Spleen (tissue), 11 donors: Measurements from ENCODE around the gene WIPF2. TPM values are rescaled to one million over a fixed set of nuclear protein-coding genes. Genes with fewer than 3 reads are reported as not detected.
A peak's percentile ranks its signal among the peaks of the same experiment; 100 is the strongest.

ENCODE experiments used
- DNase-seq: peaks from one replicate; pipeline ENCODE4 v3.0.0-alpha.2; 2020
- H3K27ac ChIP-seq, 8 donors: fragments of 200-600 bp; sonication (generic) in 7 of 8; 1 replicate in 4 of 8; 2 replicates in 4 of 8; pipeline versions ENCODE4 v1.5.0 to v1.8.0; 2016 to 2021; ENCODE audit warnings: inconsistent platforms in 4 of 8, mild to moderate bottlenecking in 4 of 8, moderate library complexity in 1 of 8
- H3K27me3 ChIP-seq, 7 donors: fragments of 200-600 bp; sonication (generic) in 6 of 7; replicated peaks in 1 of 7; 1 replicate in 4 of 7; 2 replicates in 3 of 7; pipeline versions ENCODE4 v1.5.0 to v1.8.0; 2016 to 2021; ENCODE audit warnings: inconsistent platforms in 3 of 7, mild to moderate bottlenecking in 1 of 7
- H3K36me3 ChIP-seq, 6 donors: fragments of 200-600 bp; sonication (generic) in 5 of 6; 1 replicate in 4 of 6; 2 replicates in 2 of 6; pipeline versions ENCODE4 v1.5.0 to v1.8.0; 2016 to 2021; ENCODE audit warnings: inconsistent platforms in 2 of 6
- H3K4me1 ChIP-seq, 6 donors: fragments of 200-600 bp; sonication (generic) in 5 of 6; 1 replicate in 3 of 6; 2 replicates in 3 of 6; pipeline versions ENCODE4 v1.5.0 to v1.8.0; 2016 to 2021; ENCODE audit warnings: inconsistent platforms in 3 of 6
- H3K4me3 ChIP-seq, 8 donors: fragments of 200-600 bp; sonication (generic) in 7 of 8; 1 replicate in 4 of 8; 2 replicates in 4 of 8; pipeline versions ENCODE4 v1.5.0 to v1.8.0; 2016 to 2021; ENCODE audit warnings: inconsistent platforms in 4 of 8, mild to moderate bottlenecking in 4 of 8, moderate library complexity in 2 of 8
- H3K9me3 ChIP-seq, 8 donors: fragments of 200-600 bp; sonication (generic) in 7 of 8; 1 replicate in 4 of 8; 2 replicates in 4 of 8; pipeline versions ENCODE4 v1.5.0 to v1.8.0; 2016 to 2021; ENCODE audit warnings: inconsistent platforms in 4 of 8
- CTCF ChIP-seq, 11 experiments: fragments of 200-600 bp in 7 of 11; fragments of 450-650 bp in 4 of 11; sonication (generic) in 4 of 11; IDR thresholded peaks in 8 of 11; conservative IDR thresholded peaks in 3 of 11; 1 replicate in 7 of 11; 2 replicates in 4 of 11; pipeline versions ENCODE4 v1.4.0 to v1.8.0; 2016 to 2021; ENCODE audit warnings: antibody characterized with exemption in 11 of 11, inconsistent platforms in 4 of 11, mild to moderate bottlenecking in 1 of 11
- POLR2A ChIP-seq, 3 donors: fragments of 450-650 bp; IDR thresholded peaks; one replicate each; pipeline ENCODE4 v1.5.1; 2017; ENCODE audit warnings: antibody characterized with exemption in 3 of 3, mild to moderate bottlenecking in 1 of 3
- POLR2AphosphoS5 ChIP-seq, 3 donors: sonication (generic); formaldehyde crosslinking; IDR thresholded peaks; one replicate each; pipeline ENCODE4 v1.5.1; 2017; ENCODE audit warnings: antibody characterized with exemption in 3 of 3
- WGBS, 5 donors: extraction: QIAGEN DNeasy Blood & Tissue Kit in 3 of 5; methylation state at CpG; one replicate each; pipeline versions ENCODE4 v1.1.5 to v1.1.7; 2013 to 2018; 5-methylcytosine and 5-hydroxymethylcytosine counted together
- intact Hi-C: fragments of 100-400 bp; cut with DNase I; formaldehyde crosslinking; loops from one replicate; pipeline ENCODE4 v1.15.0; 2023; ENCODE audit warnings: low total_unique reads
- polyA plus RNA-seq, 3 donors: library from polyadenylated mRNA; stranded (reverse); fragments of 200-250 nt; gene quantifications; one replicate each; pipeline ENCODE4 v1.2.1, GENCODE V29; 2013
- total RNA-seq, 7 donors: library from RNA; depleted of rRNA in 3 of 7; stranded (reverse); fragments of >200 nt in 3 of 7; fragmentation: NEBNext Ultra II Directional in 4 of 7; extraction: Animal tissue kit (Norgen Biotek cat#: 25700) in 4 of 7; gene quantifications; one replicate each; pipeline versions ENCODE4 v1.1.0 to v1.2.1, GENCODE V29; 2016 to 2021
- donor health status: healthy with polysubstance abuse.
- donor health status: DM: no; HTN: no; CAD: no; lungs with moderate emphysema.
- donor health status: DM: no; HTN: no; CAD: no.
- donor health status: Bipolar disorder and iron deficiency.
- donor health status: healthy.
- donor health status: DM: no; HTN: no; CAD: no.
- donor health status: DM: yes; HTN: yes; CAD: no.

The WIPF2 gene
- total and polyA plus RNA-seq, 10 donors, result 3.7 to 43.2 (median 20.1) TPM

GRCh38 chr17:40320756-40321523, 101.8 kb downstream of the WIPF2 start:
- DNase-seq, result peak; percentile 85
- H3K27me3 ChIP-seq, result no peaks in the 10 kb centered on the region
- H3K9me3 ChIP-seq, result no peaks in the 10 kb centered on the region
- H3K4me1 ChIP-seq, result peaks cover 81 to 99% (median 92%) of the 10 kb centered on the region in 6 donors
- TF ChIP-seq POLR2A (IDR thresholded peaks at IDR 0.05) (no peak), CTCF (IDR thresholded peaks at IDR 0.05 in 8 of 11, conservative IDR thresholded peaks at IDR 0.05 in 3 of 11) (no peak), POLR2AphosphoS5 (IDR thresholded peaks at IDR 0.05) (peak; percentile 5 to 49 (median 44))
- H3K4me3 ChIP-seq, result peak overlapping the region in 7 of 8 donors; percentile 47 to 100 (median 98)
- H3K36me3 ChIP-seq, result no peaks in the 10 kb centered on the region
- WGBS, 5 donors, result 33 to 55% (median 47%) methylated on average over 18 to 19 of the region's 19 CpGs
- H3K27ac ChIP-seq, result peak overlapping the region; percentile 79 to 97 (median 90)
- intact Hi-C loops, result no loop called here

GRCh38 chr17:40321524-40321929, 102.4 kb downstream of the WIPF2 start:
- Histone ChIP-seq H3K4me3 (peak overlapping the region; percentile 28 to 100 (median 67)), H3K9me3 (no peaks in the 10 kb centered on the region), H3K4me1 (peaks cover 81 to 99% (median 92%) of the 10 kb centered on the region in 6 donors), H3K27me3 (no peaks in the 10 kb centered on the region), H3K36me3 (no peaks in the 10 kb centered on the region), H3K27ac (peak overlapping the region; percentile 79 to 97 (median 90))
- WGBS, 5 donors, result 21 to 68% (median 55%) methylated on average over 4 of the region's 4 CpGs
- no peak for TF ChIP-seq CTCF (IDR thresholded peaks at IDR 0.05 in 8 of 11, conservative IDR thresholded peaks at IDR 0.05 in 3 of 11)
- TF ChIP-seq POLR2AphosphoS5 (IDR thresholded peaks at IDR 0.05), result no peak
- TF ChIP-seq POLR2A (IDR thresholded peaks at IDR 0.05), result no peak
- DNase-seq, result peak; percentile 82
- intact Hi-C loops, result no loop called here

- no peaks in the 10 kb centered on the region for H3K27me3 ChIP-seq
- H3K4me1 ChIP-seq, result peaks cover 83 to 99% (median 92%) of the 10 kb centered on the region in 6 donors
- H3K4me3 ChIP-seq, result peak overlapping the region; percentile 28 to 100 (median 67)
- intact Hi-C loops, result no loop called here
- no peak for TF ChIP-seq CTCF (IDR thresholded peaks at IDR 0.05 in 8 of 11, conservative IDR thresholded peaks at IDR 0.05 in 3 of 11)
- TF ChIP-seq POLR2A (IDR thresholded peaks at IDR 0.05), result no peak
- TF ChIP-seq POLR2AphosphoS5 (IDR thresholded peaks at IDR 0.05), result no peak
- H3K9me3 ChIP-seq, result no peaks in the 10 kb centered on the region
- DNase-seq, result peak; percentile 83
- 2 to 6% (median 5%) methylated on average over 4 of the region's 4 CpGs for WGBS, 5 donors
- H3K27ac ChIP-seq, result peak overlapping the region; percentile 79 to 97 (median 90)
- H3K36me3 ChIP-seq, result no peaks in the 10 kb centered on the region
Measured at GRCh38 chr17:40321961-40322357, 102.9 kb downstream of the WIPF2 start.
